IMR-90 (cell line): Measurements from ENCODE around the gene BTN1A1.

Experiments
- POLR2A ChIP-seq: IDR thresholded peaks from 2 replicates; pipeline ENCODE4 v1.6.1; 2012; ENCODE audit warnings: mild to moderate bottlenecking, low read depth, low read length
- TF ChIP-seq, protein P1 (sequence below): conservative IDR thresholded peaks from 2 replicates; pipeline ENCODE4 v1.5.1; 2012; ENCODE audit warnings: mild to moderate bottlenecking, low read depth, low read length, improper control_type of control experiment

DNA sequence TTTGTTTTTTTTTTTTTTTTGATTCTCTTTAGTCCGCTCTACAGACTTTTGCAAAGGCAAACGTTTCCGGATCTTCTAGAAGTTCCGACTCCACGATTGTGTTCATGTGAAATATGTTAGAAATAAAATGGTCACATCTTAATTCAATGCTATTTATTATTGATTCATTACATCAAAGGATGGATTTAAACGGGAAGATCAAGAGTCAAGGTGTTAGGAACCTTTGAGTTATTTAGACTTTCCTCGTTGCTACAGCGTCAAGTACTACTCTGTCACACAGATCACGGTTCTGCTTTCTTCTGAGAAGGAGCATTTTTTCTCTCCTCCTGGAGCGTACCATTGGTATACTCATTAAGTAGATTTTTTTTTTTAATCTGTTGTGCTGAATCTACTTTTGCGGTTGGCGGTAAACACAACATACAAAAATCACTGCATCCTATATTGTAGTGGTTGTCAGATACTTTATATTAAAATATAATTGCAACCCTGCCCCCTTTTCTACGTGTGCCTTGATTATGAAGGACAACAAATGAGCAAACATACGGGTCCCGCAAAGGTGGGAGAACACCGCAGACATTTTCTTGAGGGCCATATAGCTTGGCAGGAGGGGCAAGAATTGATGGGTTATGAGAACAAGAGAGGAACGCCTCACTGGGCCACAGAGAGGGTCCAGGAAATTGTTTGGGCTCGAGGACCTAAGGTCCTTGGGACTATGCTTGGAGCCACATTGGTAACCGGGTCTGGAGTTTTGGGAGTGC lies 55.6 kb downstream of the BTN1A1 start:
- no peak for TF ChIP-seq POLR2A
- TF ChIP-seq, protein P1, sequence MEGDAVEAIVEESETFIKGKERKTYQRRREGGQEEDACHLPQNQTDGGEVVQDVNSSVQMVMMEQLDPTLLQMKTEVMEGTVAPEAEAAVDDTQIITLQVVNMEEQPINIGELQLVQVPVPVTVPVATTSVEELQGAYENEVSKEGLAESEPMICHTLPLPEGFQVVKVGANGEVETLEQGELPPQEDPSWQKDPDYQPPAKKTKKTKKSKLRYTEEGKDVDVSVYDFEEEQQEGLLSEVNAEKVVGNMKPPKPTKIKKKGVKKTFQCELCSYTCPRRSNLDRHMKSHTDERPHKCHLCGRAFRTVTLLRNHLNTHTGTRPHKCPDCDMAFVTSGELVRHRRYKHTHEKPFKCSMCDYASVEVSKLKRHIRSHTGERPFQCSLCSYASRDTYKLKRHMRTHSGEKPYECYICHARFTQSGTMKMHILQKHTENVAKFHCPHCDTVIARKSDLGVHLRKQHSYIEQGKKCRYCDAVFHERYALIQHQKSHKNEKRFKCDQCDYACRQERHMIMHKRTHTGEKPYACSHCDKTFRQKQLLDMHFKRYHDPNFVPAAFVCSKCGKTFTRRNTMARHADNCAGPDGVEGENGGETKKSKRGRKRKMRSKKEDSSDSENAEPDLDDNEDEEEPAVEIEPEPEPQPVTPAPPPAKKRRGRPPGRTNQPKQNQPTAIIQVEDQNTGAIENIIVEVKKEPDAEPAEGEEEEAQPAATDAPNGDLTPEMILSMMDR = no peak
